Kidney (tissue), 22 donors: ENCODE data around the gene TUFM. TPM values are rescaled to one million over a fixed set of nuclear protein-coding genes. Genes with fewer than 3 reads are reported as not detected.

Source experiments
- DNase-seq, 5 donors: peaks; one replicate each; pipeline ENCODE4 v3.0.0-alpha.2; 2013 to 2020
- FAIRE-seq: peaks from 2 replicates; lab custom pipeline; 2012; peaks lifted over from hg19 to GRCh38; lab: Jason Lieb, UNC
- H3K27ac ChIP-seq, 2 donors: one replicate each; pipeline ENCODE4 v1.7.0; 2013; ENCODE audit warnings: low read depth in 2 of 2, low read length in 2 of 2, inconsistent platforms in 1 of 2
- H3K27me3 ChIP-seq: one replicate; pipeline ENCODE4 v1.7.1; 2013; ENCODE audit warnings: low read length, inconsistent platforms; ENCODE audit not compliant: control insufficient read depth, insufficient read depth
- H3K36me3 ChIP-seq, 3 donors: one replicate each; pipeline versions ENCODE4 v1.7.0 to v1.7.1; 2013; ENCODE audit warnings: low read length in 3 of 3, control low read depth in 1 of 3, inconsistent platforms in 1 of 3; ENCODE audit not compliant: insufficient read depth in 3 of 3, control insufficient read depth in 2 of 3
- H3K4me1 ChIP-seq, 3 donors: one replicate each; pipeline versions ENCODE4 v1.7.0 to v1.7.1; 2013; ENCODE audit warnings: low read length in 3 of 3, inconsistent platforms in 1 of 3, low read depth in 1 of 3; ENCODE audit not compliant: control insufficient read depth in 2 of 3, insufficient read depth in 2 of 3
- H3K4me3 ChIP-seq, 3 donors: one replicate each; pipeline versions ENCODE4 v1.7.0 to v1.8.1; 2013; ENCODE audit warnings: low read length in 3 of 3, control low read depth in 1 of 3, inconsistent platforms in 1 of 3
- H3K9ac ChIP-seq, 3 donors: one replicate each; pipeline versions ENCODE4 v1.7.0 to v1.7.1; 2013; ENCODE audit warnings: low read length in 3 of 3, control low read depth in 1 of 3, inconsistent platforms in 1 of 3
- H3K9me3 ChIP-seq, 3 donors: one replicate each; pipeline versions ENCODE4 v1.7.0 to v1.7.1; 2013; ENCODE audit warnings: low read length in 3 of 3, control low read depth in 1 of 3, inconsistent platforms in 1 of 3; ENCODE audit not compliant: control insufficient read depth in 2 of 3, insufficient read depth in 1 of 3
- CTCF ChIP-seq: IDR thresholded peaks from 3 replicates; pipeline ENCODE4 v1.5.1; 2012; ENCODE audit warnings: mild to moderate bottlenecking, moderate library complexity, borderline replicate concordance; ENCODE audit not compliant: insufficient read depth; ENCODE audit errors: extremely low read depth
- intact Hi-C: fragments of 100-400 bp; cut with DNase I; formaldehyde crosslinking; loops from one replicate; pipeline ENCODE4 v1.11.1; 2022
- long read RNA-seq, 10 donors: library from polyadenylated mRNA in 1 of 10; unstranded in 1 of 10; transcript quantifications; one replicate each; pipeline ENCODE4 v2.0.0 and lab custom pipeline, GENCODE V29; 2021 to 2026
- polyA plus RNA-seq: library from polyadenylated mRNA; stranded (reverse); fragments of 350-450 nt; fragmentation: Illumina TruSeq; extraction: RNeasy Lipid Tissue Mini Kit (QIAGEN cat#74804); gene quantifications from one replicate; pipeline ENCODE4 v1.2.3, GENCODE V29; 2014; ENCODE audit warnings: low read depth, low replicate concordance; ENCODE audit not compliant: insufficient read depth
- total RNA-seq: library from RNA; stranded (reverse); fragmentation: NEBNext Ultra II Directional; extraction: Animal tissue kit (Norgen Biotek cat#: 25700); gene quantifications from one replicate; pipeline ENCODE4 v1.2.1, GENCODE V29; 2021
- donor health status: control.
- donor health status: control.
- donor health status: control.
- donor health status: control.
- donor health status: control.
- donor health status: DM: yes; HTN: yes; CAD: no.
- donor health status: Normal renal cell carcinoma (clear cell type).

Gene TUFM
- total RNA-seq = 146 TPM
- polyA plus RNA-seq = 443 TPM
- long read RNA-seq, donor 1, transcript TUFM-204 (3 exons, 814 nt) = minor isoform, 9 of 65 reads
- long read RNA-seq, donor 1, transcript TUFM-201 (10 exons, 2,071 nt) = major isoform, 36 of 65 reads
- long read RNA-seq, donor 1, partial matches to known transcripts = 20 of 65 reads
- long read RNA-seq, donor 1, other reads (novel, unspliced or antisense) = 0 of 65 reads
- long read RNA-seq, donor 2, transcript TUFM-201 (10 exons, 2,071 nt) = major isoform, 79 of 89 reads
- long read RNA-seq, donor 2, transcript TUFM-204 (3 exons, 814 nt) = minor isoform, 5 of 89 reads
- long read RNA-seq, donor 2, partial matches to known transcripts = 5 of 89 reads
- long read RNA-seq, donor 2, other reads (novel, unspliced or antisense) = 0 of 89 reads
- long read RNA-seq, donor 3, transcript TUFM-201 (10 exons, 2,071 nt) = major isoform, 91 of 144 reads
- long read RNA-seq, donor 3, transcript TUFM-204 (3 exons, 814 nt) = minor isoform, 5 of 144 reads
- long read RNA-seq, donor 3, partial matches to known transcripts = 48 of 144 reads
- long read RNA-seq, donor 3, other reads (novel, unspliced or antisense) = 0 of 144 reads
- long read RNA-seq, donor 4, transcript TUFM-201 (10 exons, 2,071 nt) = major isoform, 64 of 73 reads
- long read RNA-seq, donor 4, partial matches to known transcripts = 5 of 73 reads
- long read RNA-seq, donor 4, other reads (novel, unspliced or antisense) = 0 of 73 reads
- long read RNA-seq, donor 5, transcript TUFM-201 (10 exons, 2,071 nt) = major isoform, 8 of 14 reads
- long read RNA-seq, donor 5, partial matches to known transcripts = 5 of 14 reads
- long read RNA-seq, donor 5, other reads (novel, unspliced or antisense) = 0 of 14 reads
- long read RNA-seq, donor 6, transcript TUFM-201 (10 exons, 2,071 nt) = major isoform, 19 of 31 reads
- long read RNA-seq, donor 6, partial matches to known transcripts = 10 of 31 reads
- long read RNA-seq, donor 6, other reads (novel, unspliced or antisense) = 0 of 31 reads
- long read RNA-seq, donor 7, transcript TUFM-201 (10 exons, 2,071 nt) = major isoform, 183 of 223 reads
- long read RNA-seq, donor 7, partial matches to known transcripts = 15 of 223 reads
- long read RNA-seq, donor 7, other reads (novel, unspliced or antisense) = 23 of 223 reads
- long read RNA-seq, donor 8, transcript TUFM-204 (3 exons, 814 nt) = minor isoform, 11 of 75 reads
- long read RNA-seq, donor 8, transcript TUFM-201 (10 exons, 2,071 nt) = major isoform, 45 of 75 reads
- long read RNA-seq, donor 8, partial matches to known transcripts = 19 of 75 reads
- long read RNA-seq, donor 8, other reads (novel, unspliced or antisense) = 0 of 75 reads
- long read RNA-seq, donor 9, transcript TUFM-201 (10 exons, 2,071 nt) = major isoform, 23 of 37 reads
- long read RNA-seq, donor 9, partial matches to known transcripts = 14 of 37 reads
- long read RNA-seq, donor 9, other reads (novel, unspliced or antisense) = 0 of 37 reads
- long read RNA-seq, donor 10, transcript TUFM-201 (10 exons, 2,071 nt) = major isoform, 46 of 61 reads
- long read RNA-seq, donor 10, transcript TUFM-204 (3 exons, 814 nt) = minor isoform, 8 of 61 reads
- long read RNA-seq, donor 10, partial matches to known transcripts = 7 of 61 reads
- long read RNA-seq, donor 10, other reads (novel, unspliced or antisense) = 0 of 61 reads

- Histone ChIP-seq H3K9me3 (no peaks in the 10 kb centered on the region), H3K27ac (peak within 1 kb of the TSS; percentile 78 to 79), H3K4me3 (peak within 1 kb of the TSS; percentile 80 to 99 (median 87)), H3K9ac (peak within 1 kb of the TSS; percentile 78 to 97 (median 83)), H3K4me1 (peaks cover 0 to 16% (median 7%) of the 10 kb centered on the region in 3 donors), H3K36me3 (peaks cover 0 to 22% (median 20%) of the 10 kb centered on the region in 3 donors), H3K27me3 (no peaks in the 10 kb centered on the region)
- DNase-seq (peak; percentile 99), FAIRE-seq (peak; percentile 92)
- peak; percentile 49 for TF ChIP-seq CTCF
- intact Hi-C loops = no loop called here
Measured at GRCh38 chr16:28846080-28846932, at the start of gene TUFM. TUFM (minus strand) TSS chr16:28846348; CDS start chr16:28846269, 79 bp downstream.

- TF ChIP-seq CTCF = no peak
- no peak overlapping the region for H3K4me3 ChIP-seq
- no peaks in the 10 kb centered on the region for H3K4me1 ChIP-seq
- no peak overlapping the region for H3K9ac ChIP-seq
- no peak for FAIRE-seq
- no peak for DNase-seq
- intact Hi-C loops = no loop called here
- H3K27me3 ChIP-seq = no peaks in the 10 kb centered on the region
- H3K9me3 ChIP-seq = no peaks in the 10 kb centered on the region
- H3K27ac ChIP-seq = no peak overlapping the region
- H3K36me3 ChIP-seq = no peaks in the 10 kb centered on the region
Measured at GRCh38 chr16:28895609-28896008, 49.5 kb upstream of the TUFM start.
